GM19455 (cell line): ENCODE data around the gene NUDT1.
"Not testable (repeated sequence)": the region's sequence is repeated elsewhere in the genome, so short reads cannot be mapped to it uniquely, and the experiment has no call there.

ENCODE experiments used
- ATAC-seq: cut with Tn5 transposase; IDR thresholded peaks from one replicate; pipeline ENCODE4 v1.9.1; 2021; ENCODE audit not compliant: unreplicated experiment

Gene NUDT1

GRCh38 chr7:2264158-2264557 lies 22.1 kb downstream of the NUDT1 start:
- no peak for ATAC-seq

- no peak for ATAC-seq
Measured at GRCh38 chr7:2266911-2267310, 24.9 kb downstream of the NUDT1 start.

- ATAC-seq: not testable (repeated sequence)
Measured at GRCh38 chr7:2269089-2269990, 27.3 kb downstream of the NUDT1 start.

- no peak for ATAC-seq
Measured at GRCh38 chr7:2269991-2270460, 28.0 kb downstream of the NUDT1 start.

GRCh38 chr7:2270495-2270894 lies 28.5 kb downstream of the NUDT1 start:
- ATAC-seq: no peak

GRCh38 chr7:2271273-2272026 lies 29.4 kb downstream of the NUDT1 start:
- ATAC-seq: no peak

- ATAC-seq: no peak
Measured at GRCh38 chr7:2272031-2272430, 30.0 kb downstream of the NUDT1 start.

GRCh38 chr7:2273866-2274265 lies 31.8 kb downstream of the NUDT1 start:
- ATAC-seq: no peak

GRCh38 chr7:2274666-2275065 lies 32.6 kb downstream of the NUDT1 start:
- no peak for ATAC-seq

GRCh38 chr7:2275101-2275500 lies 33.1 kb downstream of the NUDT1 start:
- ATAC-seq: no peak

- no peak for ATAC-seq
Measured at GRCh38 chr7:2276107-2276506, 34.1 kb downstream of the NUDT1 start.

- ATAC-seq: no peak
Measured at GRCh38 chr7:2278026-2278425, 36.0 kb downstream of the NUDT1 start.

GRCh38 chr7:2279896-2280295 lies 37.9 kb downstream of the NUDT1 start:
- ATAC-seq: no peak

- ATAC-seq: no peak
Measured at GRCh38 chr7:2280424-2280823, 38.4 kb downstream of the NUDT1 start.

GRCh38 chr7:2281541-2281940 lies 39.5 kb downstream of the NUDT1 start:
- no peak for ATAC-seq

- no peak for ATAC-seq
Measured at GRCh38 chr7:2282185-2282751, 40.2 kb downstream of the NUDT1 start.

GRCh38 chr7:2283074-2283473 lies 41.0 kb downstream of the NUDT1 start:
- ATAC-seq: no peak

- ATAC-seq: no peak
Measured at GRCh38 chr7:2287745-2288144, 45.7 kb downstream of the NUDT1 start.

GRCh38 chr7:2288503-2288902 lies 46.5 kb downstream of the NUDT1 start:
- no peak for ATAC-seq

GRCh38 chr7:2289111-2289586 lies 47.1 kb downstream of the NUDT1 start:
- no peak for ATAC-seq

GRCh38 chr7:2289621-2290020 lies 47.6 kb downstream of the NUDT1 start:
- ATAC-seq: no peak

GRCh38 chr7:2290877-2291276 lies 48.9 kb downstream of the NUDT1 start:
- no peak for ATAC-seq
